ENCODE measurements around the gene RSU1. TPM values are rescaled to one million over a fixed set of nuclear protein-coding genes. Genes with fewer than 3 reads are reported as not detected.
A peak's percentile ranks its signal among the peaks of the same experiment; 100 is the strongest.

The RSU1 gene
- total RNA-seq, 1 donor: 94.1 TPM

- H3K79me2 ChIP-seq (ENCODE audit: insufficient read depth, low read length): peaks cover 3% of the 10 kb centered on the region
- H2AFZ ChIP-seq (ENCODE audit: low read length): no peak overlapping the region
- H3K27ac ChIP-seq (ENCODE audit: low read depth, low read length): no peak overlapping the region
- DNase-seq (ENCODE audit: insufficient read length, low spot score, missing footprints): no peak
- H3K36me3 ChIP-seq (ENCODE audit: insufficient read depth, low read length): no peaks in the 10 kb centered on the region
- no peaks in the 10 kb centered on the region for H3K9me3 ChIP-seq (ENCODE audit: low read depth, low read length)
- H3K27me3 ChIP-seq (ENCODE audit: insufficient read depth, low read length): no peaks in the 10 kb centered on the region
- TF ChIP-seq, protein P1, sequence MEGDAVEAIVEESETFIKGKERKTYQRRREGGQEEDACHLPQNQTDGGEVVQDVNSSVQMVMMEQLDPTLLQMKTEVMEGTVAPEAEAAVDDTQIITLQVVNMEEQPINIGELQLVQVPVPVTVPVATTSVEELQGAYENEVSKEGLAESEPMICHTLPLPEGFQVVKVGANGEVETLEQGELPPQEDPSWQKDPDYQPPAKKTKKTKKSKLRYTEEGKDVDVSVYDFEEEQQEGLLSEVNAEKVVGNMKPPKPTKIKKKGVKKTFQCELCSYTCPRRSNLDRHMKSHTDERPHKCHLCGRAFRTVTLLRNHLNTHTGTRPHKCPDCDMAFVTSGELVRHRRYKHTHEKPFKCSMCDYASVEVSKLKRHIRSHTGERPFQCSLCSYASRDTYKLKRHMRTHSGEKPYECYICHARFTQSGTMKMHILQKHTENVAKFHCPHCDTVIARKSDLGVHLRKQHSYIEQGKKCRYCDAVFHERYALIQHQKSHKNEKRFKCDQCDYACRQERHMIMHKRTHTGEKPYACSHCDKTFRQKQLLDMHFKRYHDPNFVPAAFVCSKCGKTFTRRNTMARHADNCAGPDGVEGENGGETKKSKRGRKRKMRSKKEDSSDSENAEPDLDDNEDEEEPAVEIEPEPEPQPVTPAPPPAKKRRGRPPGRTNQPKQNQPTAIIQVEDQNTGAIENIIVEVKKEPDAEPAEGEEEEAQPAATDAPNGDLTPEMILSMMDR (IDR thresholded peaks at IDR 0.05; ENCODE audit: extremely low read depth, low read depth, low read length): no peak
- H4K20me1 ChIP-seq (ENCODE audit: insufficient read depth, low read length): peaks cover 8% of the 10 kb centered on the region
- H3K4me3 ChIP-seq (ENCODE audit: insufficient read depth, low read length): no peak overlapping the region
- H3K4me1 ChIP-seq (ENCODE audit: insufficient read depth, low read length): no peaks in the 10 kb centered on the region
- H3K4me2 ChIP-seq (ENCODE audit: insufficient read depth, low read length): no peak overlapping the region
These were observed 81.6 kb downstream of the RSU1 start for GRCh38 chr10:16735671-16736070.

GRCh38 chr10:16732376-16732775 is 84.8 kb downstream of the RSU1 start:
- DNase-seq (ENCODE audit: insufficient read length, low spot score, missing footprints): no peak
- TF ChIP-seq, protein P1 (IDR thresholded peaks at IDR 0.05; ENCODE audit: extremely low read depth, low read depth, low read length): no peak
- no peaks in the 10 kb centered on the region for H3K27me3 ChIP-seq (ENCODE audit: insufficient read depth, low read length)

GRCh38 chr10:16728266-16728665 is 89.0 kb downstream of the RSU1 start:
- no peaks in the 10 kb centered on the region for H3K79me2 ChIP-seq (ENCODE audit: insufficient read depth, low read length)
- no peaks in the 10 kb centered on the region for H3K9me3 ChIP-seq (ENCODE audit: low read depth, low read length)
- no peak overlapping the region for H2AFZ ChIP-seq (ENCODE audit: low read length)
- H3K4me3 ChIP-seq (ENCODE audit: insufficient read depth, low read length): no peak overlapping the region
- DNase-seq (ENCODE audit: insufficient read length, low spot score, missing footprints): peak; percentile 84
- TF ChIP-seq, protein P1 (IDR thresholded peaks at IDR 0.05; ENCODE audit: extremely low read depth, low read depth, low read length): no peak
- no peaks in the 10 kb centered on the region for H3K4me1 ChIP-seq (ENCODE audit: insufficient read depth, low read length)
- peak overlapping the region; percentile 19 for H3K4me2 ChIP-seq (ENCODE audit: insufficient read depth, low read length)
- H4K20me1 ChIP-seq (ENCODE audit: insufficient read depth, low read length): no peaks in the 10 kb centered on the region
- H3K36me3 ChIP-seq (ENCODE audit: insufficient read depth, low read length): peaks cover 6% of the 10 kb centered on the region
- no peaks in the 10 kb centered on the region for H3K27me3 ChIP-seq (ENCODE audit: insufficient read depth, low read length)
- no peak overlapping the region for H3K27ac ChIP-seq (ENCODE audit: low read depth, low read length)

More at GRCh38 chr10:16732376-16732775, 84.8 kb downstream of the RSU1 start:
- H2AFZ ChIP-seq (ENCODE audit: low read length): no peak overlapping the region
- H3K27ac ChIP-seq (ENCODE audit: low read depth, low read length): no peak overlapping the region
- no peaks in the 10 kb centered on the region for H3K9me3 ChIP-seq (ENCODE audit: low read depth, low read length)
- H3K4me1 ChIP-seq (ENCODE audit: insufficient read depth, low read length): no peaks in the 10 kb centered on the region
- H3K4me2 ChIP-seq (ENCODE audit: insufficient read depth, low read length): no peak overlapping the region
- H3K79me2 ChIP-seq (ENCODE audit: insufficient read depth, low read length): peaks cover 3% of the 10 kb centered on the region
- peaks cover 8% of the 10 kb centered on the region for H4K20me1 ChIP-seq (ENCODE audit: insufficient read depth, low read length)
- H3K4me3 ChIP-seq (ENCODE audit: insufficient read depth, low read length): no peak overlapping the region
- no peaks in the 10 kb centered on the region for H3K36me3 ChIP-seq (ENCODE audit: insufficient read depth, low read length)

- no peak overlapping the region for H3K27ac ChIP-seq (ENCODE audit: low read depth, low read length)
- no peaks in the 10 kb centered on the region for H4K20me1 ChIP-seq (ENCODE audit: insufficient read depth, low read length)
- no peaks in the 10 kb centered on the region for H3K4me1 ChIP-seq (ENCODE audit: insufficient read depth, low read length)
- no peak overlapping the region for H2AFZ ChIP-seq (ENCODE audit: low read length)
- no peaks in the 10 kb centered on the region for H3K79me2 ChIP-seq (ENCODE audit: insufficient read depth, low read length)
- peaks cover 6% of the 10 kb centered on the region for H3K36me3 ChIP-seq (ENCODE audit: insufficient read depth, low read length)
- H3K4me2 ChIP-seq (ENCODE audit: insufficient read depth, low read length): no peak overlapping the region
- H3K27me3 ChIP-seq (ENCODE audit: insufficient read depth, low read length): no peaks in the 10 kb centered on the region
- no peak for DNase-seq (ENCODE audit: insufficient read length, low spot score, missing footprints)
- TF ChIP-seq, protein P1 (IDR thresholded peaks at IDR 0.05; ENCODE audit: extremely low read depth, low read depth, low read length): no peak
- H3K9me3 ChIP-seq (ENCODE audit: low read depth, low read length): no peaks in the 10 kb centered on the region
- no peak overlapping the region for H3K4me3 ChIP-seq (ENCODE audit: insufficient read depth, low read length)
These were observed 89.6 kb downstream of the RSU1 start for GRCh38 chr10:16727666-16728065.
